SK-N-SH (cell line): ENCODE measurements around the gene RIOK1.

ENCODE experiments used
- CHD2 ChIP-seq: fragments of 150-350 bp; IDR thresholded peaks from 2 replicates; pipeline ENCODE4 v1.6.1; 2018; ENCODE audit warnings: low read length; ENCODE audit not compliant: partially characterized antibody
- EP300 ChIP-seq, 2 experiments: IDR thresholded peaks; 2 replicates each; pipeline versions ENCODE4 v1.4.0 to v1.6.1; 2012; ENCODE audit warnings: borderline replicate concordance in 1 of 2, low read depth in 1 of 2, low read length in 1 of 2
- EZH2phosphoT487 ChIP-seq: fragments of 200-600 bp; sonication (generic); IDR thresholded peaks from 2 replicates; pipeline ENCODE4 v1.6.1; 2017; ENCODE audit warnings: low read depth, mixed run types, mild to moderate bottlenecking, antibody characterized with exemption, moderate library complexity, borderline replicate concordance
- FOXJ3 ChIP-seq: sonication (generic); formaldehyde crosslinking; IDR thresholded peaks from 2 replicates; pipeline ENCODE4 v1.5.1; 2020; ENCODE audit warnings: mild to moderate bottlenecking, missing genetic modification reagents
- GABPA ChIP-seq: IDR thresholded peaks from 2 replicates; pipeline ENCODE4 v1.4.0; 2012; ENCODE audit warnings: low read depth, mild to moderate bottlenecking
- NFIC ChIP-seq: IDR thresholded peaks from 2 replicates; pipeline ENCODE4 v1.4.0; 2012; ENCODE audit warnings: borderline replicate concordance
- RFX5 ChIP-seq: IDR thresholded peaks from 2 replicates; pipeline ENCODE4 v1.6.1; 2012; ENCODE audit warnings: mild to moderate bottlenecking, improper control_type of control experiment, low read length
- SIN3A ChIP-seq: IDR thresholded peaks from 2 replicates; pipeline ENCODE4 v1.6.1; 2012; ENCODE audit warnings: low read depth, mild to moderate bottlenecking, low read length, moderate library complexity, borderline replicate concordance
- TAF1 ChIP-seq: IDR thresholded peaks from 2 replicates; pipeline ENCODE4 v1.6.1; 2012; ENCODE audit warnings: low read depth, mild to moderate bottlenecking, low read length, moderate library complexity, borderline replicate concordance
- TEAD4 ChIP-seq: IDR thresholded peaks from 2 replicates; pipeline ENCODE4 v1.4.0; 2012; ENCODE audit warnings: mild to moderate bottlenecking, borderline replicate concordance; ENCODE audit not compliant: insufficient read depth
- TF ChIP-seq, protein P1 (sequence below): fragments of 200-600 bp; sonication (generic); IDR thresholded peaks from 2 replicates; pipeline ENCODE4 v1.6.1; 2017; ENCODE audit warnings: antibody characterized with exemption, mild to moderate bottlenecking, moderate library complexity

DNA sequence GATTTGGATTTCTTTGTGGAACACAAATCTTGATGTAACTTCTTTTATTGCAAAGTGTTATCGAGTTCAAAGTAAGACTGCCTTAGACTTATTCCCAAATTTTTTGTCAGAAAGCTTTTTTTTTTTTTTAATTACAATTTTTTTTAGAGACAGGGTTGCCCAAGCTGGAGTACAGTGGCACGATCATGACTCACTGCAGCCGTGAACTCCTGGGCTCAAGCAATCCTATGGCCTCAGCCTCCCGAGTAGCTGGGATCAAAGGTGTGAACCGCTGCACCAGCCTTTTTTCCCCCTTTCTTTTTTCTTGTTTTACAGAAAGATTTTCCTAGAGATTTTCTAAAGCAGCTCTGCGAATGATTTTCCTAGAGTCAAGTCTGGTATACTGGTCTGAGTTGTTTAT lies 2.8 kb downstream of the RIOK1 start:
- TF ChIP-seq TEAD4 (no peak), NFIC (no peak), EZH2phosphoT487 (no peak), RFX5 (no peak), TAF1 (no peak), GABPA (no peak), EP300 (IDR thresholded peaks at IDR 0.05; ENCODE audit: borderline replicate concordance in 1 of 2, low read depth in 1 of 2, low read length in 1 of 2) (no peak), CHD2 (no peak), FOXJ3 (CRISPR knock-in tag) (no peak), SIN3A (no peak)
- TF ChIP-seq, protein P1, sequence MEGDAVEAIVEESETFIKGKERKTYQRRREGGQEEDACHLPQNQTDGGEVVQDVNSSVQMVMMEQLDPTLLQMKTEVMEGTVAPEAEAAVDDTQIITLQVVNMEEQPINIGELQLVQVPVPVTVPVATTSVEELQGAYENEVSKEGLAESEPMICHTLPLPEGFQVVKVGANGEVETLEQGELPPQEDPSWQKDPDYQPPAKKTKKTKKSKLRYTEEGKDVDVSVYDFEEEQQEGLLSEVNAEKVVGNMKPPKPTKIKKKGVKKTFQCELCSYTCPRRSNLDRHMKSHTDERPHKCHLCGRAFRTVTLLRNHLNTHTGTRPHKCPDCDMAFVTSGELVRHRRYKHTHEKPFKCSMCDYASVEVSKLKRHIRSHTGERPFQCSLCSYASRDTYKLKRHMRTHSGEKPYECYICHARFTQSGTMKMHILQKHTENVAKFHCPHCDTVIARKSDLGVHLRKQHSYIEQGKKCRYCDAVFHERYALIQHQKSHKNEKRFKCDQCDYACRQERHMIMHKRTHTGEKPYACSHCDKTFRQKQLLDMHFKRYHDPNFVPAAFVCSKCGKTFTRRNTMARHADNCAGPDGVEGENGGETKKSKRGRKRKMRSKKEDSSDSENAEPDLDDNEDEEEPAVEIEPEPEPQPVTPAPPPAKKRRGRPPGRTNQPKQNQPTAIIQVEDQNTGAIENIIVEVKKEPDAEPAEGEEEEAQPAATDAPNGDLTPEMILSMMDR: no peak
